Measurements from ENCODE around the gene SEC24B.
"Not testable (repeated sequence)": the region's sequence is repeated elsewhere in the genome, so short reads cannot be mapped to it uniquely, and the experiment has no call there.

The SEC24B gene

DNA sequence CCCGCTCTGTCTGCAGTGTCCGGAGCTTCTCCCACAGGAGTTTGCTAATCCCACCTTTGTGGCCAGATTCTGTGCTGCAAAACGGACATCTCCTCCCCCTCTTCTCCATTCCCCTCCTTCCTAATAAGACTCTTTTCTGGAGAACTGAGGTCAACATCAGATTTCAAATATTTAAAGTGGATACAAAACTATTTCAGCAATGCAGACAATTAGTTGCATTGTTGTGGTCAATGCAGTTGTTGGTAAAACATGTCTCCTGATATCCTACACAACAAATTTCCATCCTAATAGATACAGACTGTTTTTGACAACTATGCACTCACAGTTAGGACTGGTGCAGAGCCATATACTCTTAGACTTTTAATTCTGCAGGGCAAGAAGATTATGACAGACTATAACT is 121.4 kb downstream of the SEC24B start:
- TF ChIP-seq PPARA (CRISPR knock-in tag; IDR thresholded peaks at IDR 0.05; ENCODE audit: borderline replicate concordance) (no peak), ZC3H10 (CRISPR knock-in tag; IDR thresholded peaks at IDR 0.05) (no peak), ZNF565 (CRISPR knock-in tag; conservative IDR thresholded peaks at IDR 0.05; ENCODE audit: low read depth) (no peak), CSDC2 (CRISPR knock-in tag; IDR thresholded peaks at IDR 0.05) (no peak), ZNF70 (CRISPR knock-in tag; IDR thresholded peaks at IDR 0.05) (no peak)
- TF ChIP-seq, protein P1, sequence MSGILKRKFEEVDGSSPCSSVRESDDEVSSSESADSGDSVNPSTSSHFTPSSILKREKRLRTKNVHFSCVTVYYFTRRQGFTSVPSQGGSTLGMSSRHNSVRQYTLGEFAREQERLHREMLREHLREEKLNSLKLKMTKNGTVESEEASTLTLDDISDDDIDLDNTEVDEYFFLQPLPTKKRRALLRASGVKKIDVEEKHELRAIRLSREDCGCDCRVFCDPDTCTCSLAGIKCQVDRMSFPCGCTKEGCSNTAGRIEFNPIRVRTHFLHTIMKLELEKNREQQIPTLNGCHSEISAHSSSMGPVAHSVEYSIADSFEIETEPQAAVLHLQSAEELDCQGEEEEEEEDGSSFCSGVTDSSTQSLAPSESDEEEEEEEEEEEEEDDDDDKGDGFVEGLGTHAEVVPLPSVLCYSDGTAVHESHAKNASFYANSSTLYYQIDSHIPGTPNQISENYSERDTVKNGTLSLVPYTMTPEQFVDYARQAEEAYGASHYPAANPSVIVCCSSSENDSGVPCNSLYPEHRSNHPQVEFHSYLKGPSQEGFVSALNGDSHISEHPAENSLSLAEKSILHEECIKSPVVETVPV (CRISPR knock-in tag; IDR thresholded peaks at IDR 0.05), result no peak
- TF ChIP-seq, protein P2, sequence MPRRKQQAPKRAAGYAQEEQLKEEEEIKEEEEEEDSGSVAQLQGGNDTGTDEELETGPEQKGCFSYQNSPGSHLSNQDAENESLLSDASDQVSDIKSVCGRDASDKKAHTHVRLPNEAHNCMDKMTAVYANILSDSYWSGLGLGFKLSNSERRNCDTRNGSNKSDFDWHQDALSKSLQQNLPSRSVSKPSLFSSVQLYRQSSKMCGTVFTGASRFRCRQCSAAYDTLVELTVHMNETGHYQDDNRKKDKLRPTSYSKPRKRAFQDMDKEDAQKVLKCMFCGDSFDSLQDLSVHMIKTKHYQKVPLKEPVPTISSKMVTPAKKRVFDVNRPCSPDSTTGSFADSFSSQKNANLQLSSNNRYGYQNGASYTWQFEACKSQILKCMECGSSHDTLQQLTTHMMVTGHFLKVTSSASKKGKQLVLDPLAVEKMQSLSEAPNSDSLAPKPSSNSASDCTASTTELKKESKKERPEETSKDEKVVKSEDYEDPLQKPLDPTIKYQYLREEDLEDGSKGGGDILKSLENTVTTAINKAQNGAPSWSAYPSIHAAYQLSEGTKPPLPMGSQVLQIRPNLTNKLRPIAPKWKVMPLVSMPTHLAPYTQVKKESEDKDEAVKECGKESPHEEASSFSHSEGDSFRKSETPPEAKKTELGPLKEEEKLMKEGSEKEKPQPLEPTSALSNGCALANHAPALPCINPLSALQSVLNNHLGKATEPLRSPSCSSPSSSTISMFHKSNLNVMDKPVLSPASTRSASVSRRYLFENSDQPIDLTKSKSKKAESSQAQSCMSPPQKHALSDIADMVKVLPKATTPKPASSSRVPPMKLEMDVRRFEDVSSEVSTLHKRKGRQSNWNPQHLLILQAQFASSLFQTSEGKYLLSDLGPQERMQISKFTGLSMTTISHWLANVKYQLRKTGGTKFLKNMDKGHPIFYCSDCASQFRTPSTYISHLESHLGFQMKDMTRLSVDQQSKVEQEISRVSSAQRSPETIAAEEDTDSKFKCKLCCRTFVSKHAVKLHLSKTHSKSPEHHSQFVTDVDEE (CRISPR knock-in tag; IDR thresholded peaks at IDR 0.05), result no peak

DNA sequence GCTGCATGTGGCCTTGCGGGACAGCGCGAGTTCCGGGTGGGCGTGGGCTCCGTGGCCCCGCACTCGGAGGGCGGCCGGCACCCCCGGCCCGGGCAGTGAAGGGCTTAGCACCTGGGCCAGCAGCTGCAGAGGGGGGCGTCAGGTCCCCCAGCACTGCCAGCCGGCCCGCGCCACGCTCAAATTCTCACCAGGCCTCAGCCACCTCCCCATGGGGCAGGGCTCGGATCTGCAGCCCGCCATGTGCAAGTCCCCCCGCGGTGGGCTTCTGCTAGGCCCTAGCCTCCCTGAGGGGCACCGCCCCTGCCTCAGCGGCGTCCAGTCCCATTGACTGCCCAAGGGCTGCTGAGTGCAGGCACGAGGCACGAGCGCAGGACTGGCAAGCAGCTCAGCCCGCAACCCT is 123.8 kb downstream of the SEC24B start:
- ATAC-seq, result no peak
- TF ChIP-seq ZNF565 (CRISPR knock-in tag; conservative IDR thresholded peaks at IDR 0.05; ENCODE audit: low read depth) (no peak), ZFP3 (CRISPR knock-in tag; IDR thresholded peaks at IDR 0.05) (no peak), OSR1 (CRISPR knock-in tag; IDR thresholded peaks at IDR 0.05) (no peak), TCF4 (CRISPR knock-in tag; IDR thresholded peaks at IDR 0.05; ENCODE audit: borderline replicate concordance) (no peak), GLIS3 (CRISPR knock-in tag; IDR thresholded peaks at IDR 0.05) (no peak), ZFP30 (CRISPR knock-in tag; IDR thresholded peaks at IDR 0.05) (no peak), ISL1 (CRISPR knock-in tag; IDR thresholded peaks at IDR 0.05) (no peak)
- TF ChIP-seq, protein P3, sequence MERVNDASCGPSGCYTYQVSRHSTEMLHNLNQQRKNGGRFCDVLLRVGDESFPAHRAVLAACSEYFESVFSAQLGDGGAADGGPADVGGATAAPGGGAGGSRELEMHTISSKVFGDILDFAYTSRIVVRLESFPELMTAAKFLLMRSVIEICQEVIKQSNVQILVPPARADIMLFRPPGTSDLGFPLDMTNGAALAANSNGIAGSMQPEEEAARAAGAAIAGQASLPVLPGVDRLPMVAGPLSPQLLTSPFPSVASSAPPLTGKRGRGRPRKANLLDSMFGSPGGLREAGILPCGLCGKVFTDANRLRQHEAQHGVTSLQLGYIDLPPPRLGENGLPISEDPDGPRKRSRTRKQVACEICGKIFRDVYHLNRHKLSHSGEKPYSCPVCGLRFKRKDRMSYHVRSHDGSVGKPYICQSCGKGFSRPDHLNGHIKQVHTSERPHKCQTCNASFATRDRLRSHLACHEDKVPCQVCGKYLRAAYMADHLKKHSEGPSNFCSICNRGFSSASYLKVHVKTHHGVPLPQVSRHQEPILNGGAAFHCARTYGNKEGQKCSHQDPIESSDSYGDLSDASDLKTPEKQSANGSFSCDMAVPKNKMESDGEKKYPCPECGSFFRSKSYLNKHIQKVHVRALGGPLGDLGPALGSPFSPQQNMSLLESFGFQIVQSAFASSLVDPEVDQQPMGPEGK (CRISPR knock-in tag; IDR thresholded peaks at IDR 0.05; ENCODE audit: borderline replicate concordance), result no peak
- TF ChIP-seq, protein P2 (CRISPR knock-in tag; IDR thresholded peaks at IDR 0.05), result no peak

More for the DNA sequence above, 121.4 kb downstream of the SEC24B start:
- ATAC-seq, result peak; percentile 9

DNA sequence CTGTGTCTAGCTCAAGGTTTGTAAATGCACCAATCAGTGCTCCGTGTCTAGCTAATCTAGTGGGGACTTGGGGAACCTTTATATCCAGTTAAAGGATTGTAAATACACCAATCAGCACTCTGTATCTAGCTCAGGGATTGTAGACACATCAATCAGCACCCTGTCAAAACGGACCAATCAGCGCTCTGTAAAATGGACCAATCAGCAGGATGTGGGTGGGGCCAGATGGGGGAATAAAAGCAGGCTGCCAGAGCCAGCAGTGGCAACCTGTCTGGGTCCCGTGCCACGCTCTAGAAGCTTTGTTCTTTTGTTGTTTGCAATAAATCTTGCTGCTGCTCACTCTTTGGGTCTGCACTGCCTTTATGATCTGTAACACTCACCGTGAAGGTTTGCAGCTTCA is 124.5 kb downstream of the SEC24B start:
- ATAC-seq, result not testable (repeated sequence)

DNA sequence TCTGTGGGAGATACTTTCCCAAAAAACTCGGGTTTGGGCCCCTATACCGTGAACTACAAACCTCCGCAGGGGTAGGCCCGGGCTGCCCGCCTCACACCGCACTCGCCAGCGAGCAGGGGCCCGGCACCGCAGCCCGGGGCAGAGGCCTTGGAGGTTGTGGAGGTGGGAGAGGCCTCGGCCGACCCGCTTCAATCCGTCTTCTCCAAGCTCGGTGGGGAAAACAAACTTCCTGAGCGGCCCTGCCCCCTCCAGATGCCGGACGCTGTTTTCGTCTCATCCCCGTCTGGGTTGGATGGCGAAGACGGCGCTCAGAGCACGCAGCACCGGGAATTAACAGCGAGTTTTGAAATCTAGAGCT is 126.0 kb downstream of the SEC24B start:
- peak; percentile 53 for ATAC-seq
- no peak for TF ChIP-seq ARNTL (CRISPR knock-in tag; IDR thresholded peaks at IDR 0.05; ENCODE audit: borderline replicate concordance, low read depth)

DNA sequence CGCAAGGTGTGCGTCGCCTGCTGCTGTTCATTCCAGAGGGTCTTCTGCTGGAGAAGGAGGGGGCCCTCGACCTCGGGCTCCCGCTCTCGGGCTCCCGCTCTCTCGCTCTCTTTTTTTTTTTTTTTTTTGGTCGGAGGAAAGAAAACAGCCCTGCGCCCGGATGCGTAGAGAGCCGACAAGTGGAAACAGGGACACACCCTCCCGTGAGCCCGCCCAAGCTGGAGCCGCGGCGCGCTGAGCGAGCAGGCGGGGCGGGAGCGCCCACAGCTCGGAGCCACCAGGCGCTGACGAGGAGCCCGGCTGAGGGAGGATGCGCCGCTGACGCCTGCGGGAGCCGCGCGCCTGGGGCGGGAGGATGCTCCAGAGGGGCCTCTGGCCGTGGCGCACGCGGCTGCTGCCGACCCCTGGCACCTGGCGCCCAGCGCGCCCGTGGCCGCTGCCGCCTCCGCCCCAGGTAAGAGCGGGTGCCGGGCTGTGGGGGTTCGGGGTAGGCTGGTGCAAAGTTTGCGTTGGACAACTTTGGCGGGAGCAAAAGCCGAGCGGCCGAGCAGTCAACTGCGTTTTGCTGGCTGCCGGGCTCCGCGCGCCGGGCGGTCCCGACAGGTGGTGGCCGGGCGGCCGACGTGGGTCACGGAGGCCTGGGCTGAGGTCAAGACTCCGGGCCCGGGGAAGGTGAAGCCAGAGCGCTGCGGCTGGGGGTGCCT is 126.5 kb downstream of the SEC24B start, which contains the start of gene MCUB:
Gene MCUB (plus strand): TSS at position 264 of the 704 bp plus-strand sequence. CDS start 92 bp downstream, at position 356.
- peak; percentile 97 for ATAC-seq
- TF ChIP-seq TCF4 (CRISPR knock-in tag; IDR thresholded peaks at IDR 0.05; ENCODE audit: borderline replicate concordance), result no peak
- TF ChIP-seq CSDC2 (CRISPR knock-in tag; IDR thresholded peaks at IDR 0.05), result no peak
- no peak for TF ChIP-seq PPARA (CRISPR knock-in tag; IDR thresholded peaks at IDR 0.05; ENCODE audit: borderline replicate concordance)
- TF ChIP-seq, protein P3 (CRISPR knock-in tag; IDR thresholded peaks at IDR 0.05; ENCODE audit: borderline replicate concordance), result no peak
- TF ChIP-seq, protein P2 (CRISPR knock-in tag; IDR thresholded peaks at IDR 0.05), result no peak
- no peak for TF ChIP-seq RARB (CRISPR knock-in tag; IDR thresholded peaks at IDR 0.05)
- TF ChIP-seq BACH2 (CRISPR knock-in tag; IDR thresholded peaks at IDR 0.05; ENCODE audit: borderline replicate concordance), result no peak
- TF ChIP-seq ZNF70 (CRISPR knock-in tag; IDR thresholded peaks at IDR 0.05), result no peak
- no peak for TF ChIP-seq ESRRG (CRISPR knock-in tag; IDR thresholded peaks at IDR 0.05)
